GM12891 (cell line): ENCODE data around the gene LCP1.

Experiments used
- DNase-seq: peaks from one replicate; pipeline ENCODE4 v3.0.0; 2011; ENCODE audit warnings: low spot score; ENCODE audit not compliant: insufficient read length
- FAIRE-seq: peaks from 2 replicates; lab custom pipeline; 2011; peaks lifted over from hg19 to GRCh38; lab: Jason Lieb, UNC
- PAX5 ChIP-seq: IDR thresholded peaks from 2 replicates; pipeline ENCODE4 v1.6.1; 2011; ENCODE audit warnings: low read length, moderate library complexity, mild to moderate bottlenecking; ENCODE audit not compliant: insufficient read depth, severe bottlenecking
- POLR2A ChIP-seq: IDR thresholded peaks from 2 replicates; pipeline ENCODE4 v1.6.1; 2011; ENCODE audit warnings: low read depth, low read length, control low read depth
- POLR2AphosphoS5 ChIP-seq: IDR thresholded peaks from 2 replicates; pipeline ENCODE4 v1.6.1; 2011; ENCODE audit warnings: low read depth, low read length, control low read depth
- POU2F2 ChIP-seq: IDR thresholded peaks from 2 replicates; pipeline ENCODE4 v1.6.1; 2011; ENCODE audit warnings: low read depth, mild to moderate bottlenecking, control low read depth, low read length, moderate library complexity
- SPI1 ChIP-seq: IDR thresholded peaks from 2 replicates; pipeline ENCODE4 v1.6.1; 2011; ENCODE audit warnings: low read depth, low read length, control low read depth
- TAF1 ChIP-seq: IDR thresholded peaks from 2 replicates; pipeline ENCODE4 v1.6.1; 2011; ENCODE audit warnings: low read depth, low read length, control low read depth

The LCP1 gene

GRCh38 chr13:46183018-46183946 lies 1.3 kb upstream of the LCP1 start:
- TF ChIP-seq PAX5 (no peak), POLR2A (peak; percentile 17; the same call in 1 of the 2 replicates), SPI1 (0 out of 2 replicates have a peak, but pooled peaks have one; percentile 17), POLR2AphosphoS5 (peak; percentile 51), POU2F2 (no peak), TAF1 (no peak)
- DNase-seq: no peak
- peak; percentile 95 for FAIRE-seq

- DNase-seq: no peak
- no peak for FAIRE-seq
- TF ChIP-seq SPI1: no peak
- no peak for TF ChIP-seq POU2F2
- TF ChIP-seq POLR2AphosphoS5: no peak
- TF ChIP-seq PAX5: no peak
- TF ChIP-seq TAF1: no peak
- no peak for TF ChIP-seq POLR2A
Measured at GRCh38 chr13:46182491-46182877, 507 bp upstream of the LCP1 start.

- no peak for DNase-seq
- no peak for FAIRE-seq
- TF ChIP-seq PAX5 (no peak), POLR2AphosphoS5 (no peak), POLR2A (no peak), SPI1 (no peak), TAF1 (no peak), POU2F2 (no peak)
Measured at GRCh38 chr13:46181377-46181839, 569 bp downstream of the LCP1 start.

- DNase-seq (no peak), FAIRE-seq (no peak)
- TF ChIP-seq POLR2A (no peak), PAX5 (no peak), POLR2AphosphoS5 (peak; percentile 52), SPI1 (no peak), TAF1 (no peak), POU2F2 (no peak)
Measured at GRCh38 chr13:46179969-46180763, 1.8 kb downstream of the LCP1 start.

- TF ChIP-seq POLR2A: no peak
- peak; percentile 91 for TF ChIP-seq SPI1
- DNase-seq: no peak
- peak; percentile 31 for FAIRE-seq
Measured at GRCh38 chr13:46179491-46179908, 2.5 kb downstream of the LCP1 start.

DNA sequence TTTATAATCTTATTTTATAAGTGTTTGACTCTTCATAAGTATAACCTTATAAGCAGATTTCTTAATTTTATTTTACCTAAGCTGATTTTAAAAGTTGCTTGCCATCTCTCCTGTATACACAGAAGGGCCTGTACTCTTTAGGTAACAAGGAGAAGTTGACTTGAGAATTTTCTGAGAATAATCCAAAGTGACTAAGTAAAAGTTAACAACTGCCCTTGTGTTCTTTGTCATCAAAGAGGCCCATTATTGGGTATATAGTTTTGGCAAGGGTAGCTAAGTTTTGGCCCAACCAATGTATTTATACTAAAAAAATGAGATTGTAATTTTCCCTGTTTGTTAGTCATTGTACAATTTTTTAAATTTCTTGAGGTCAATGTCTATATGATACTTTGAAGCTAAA lies 3.2 kb downstream of the LCP1 start:
- TF ChIP-seq POLR2A (no peak), SPI1 (no peak), PAX5 (no peak), POLR2AphosphoS5 (no peak), TAF1 (no peak), POU2F2 (no peak)
- no peak for DNase-seq
- FAIRE-seq: no peak

GRCh38 chr13:46178143-46178542 lies 3.8 kb downstream of the LCP1 start:
- TF ChIP-seq PAX5 (no peak), POLR2A (no peak), POLR2AphosphoS5 (no peak; the same call in 1 of the 2 replicates), SPI1 (peak; percentile 19; the same call in 1 of the 2 replicates), TAF1 (no peak)
- FAIRE-seq: no peak
- DNase-seq: no peak

GRCh38 chr13:46176756-46177155 lies 5.2 kb downstream of the LCP1 start:
- peak; percentile 98 for FAIRE-seq
- TF ChIP-seq SPI1 (peak; percentile 79), POLR2AphosphoS5 (peak; percentile 82), POLR2A (peak; percentile 53), TAF1 (no peak), POU2F2 (peak; percentile 34; the same call in 1 of the 2 replicates)
- DNase-seq: no peak

- TF ChIP-seq SPI1 (0 out of 2 replicates have a peak, but pooled peaks have one; percentile 15), TAF1 (no peak), POLR2AphosphoS5 (0 out of 2 replicates have a peak, but pooled peaks have one; percentile 20), PAX5 (no peak), POLR2A (no peak; the same call in 1 of the 2 replicates), POU2F2 (no peak)
- DNase-seq (no peak), FAIRE-seq (peak; percentile 88)
Measured at GRCh38 chr13:46173656-46174055, 8.3 kb downstream of the LCP1 start.
